T-helper 17 cell (primary cell): ENCODE measurements around the gene APC2. TPM values are rescaled to one million over a fixed set of nuclear protein-coding genes. Genes with fewer than 3 reads are reported as not detected.
A peak's percentile ranks its signal among the peaks of the same experiment; 100 is the strongest.
"Not testable (repeated sequence)": the region's sequence is repeated elsewhere in the genome, so short reads cannot be mapped to it uniquely, and the experiment has no call there.

Source experiments
- ATAC-seq: fragments of 150-1000 bp; cut with Tn5 transposase; 2 replicates; pipeline ENCODE4 v1.10.0; 2021; ENCODE audit warnings: mild to moderate bottlenecking, moderate library complexity
- DNase-seq, 3 donors: peaks; one replicate each; pipeline versions ENCODE4 v3.0.0 to v3.0.0-alpha.2; 2020 to 2021
- H3K9me3 ChIP-seq: one replicate; pipeline ENCODE4 v1.7.0; 2013; ENCODE audit warnings: low read length, mild to moderate bottlenecking; ENCODE audit not compliant: control insufficient read depth, poor library complexity, severe bottlenecking
- H3K27ac Mint-ChIP-seq: one replicate; pipeline ENCODE4 v1.8.0; 2022; ENCODE audit warnings: mild to moderate bottlenecking, moderate library complexity, mixed read lengths
- H3K27me3 Mint-ChIP-seq: one replicate; pipeline ENCODE4 v1.8.0; 2022; ENCODE audit warnings: mixed read lengths
- H3K36me3 Mint-ChIP-seq: one replicate; pipeline ENCODE4 v1.8.0; 2022; ENCODE audit warnings: low read depth, mixed read lengths
- H3K4me1 Mint-ChIP-seq: one replicate; pipeline ENCODE4 v1.8.0; 2022; ENCODE audit warnings: mild to moderate bottlenecking, mixed read lengths
- H3K4me3 Mint-ChIP-seq: one replicate; pipeline ENCODE4 v1.8.0; 2022; ENCODE audit warnings: mild to moderate bottlenecking, moderate library complexity, mixed read lengths
- total RNA-seq, 4 donors: library from RNA in 2 of 4; stranded (reverse) in 2 of 4; gene quantifications; one replicate each; pipeline ENCODE4 v1.2.3 and lab custom pipeline; 2022 to 2026

The APC2 gene
- total RNA-seq, 2 donors from 2014 or later, result 0.07 to 0.44 TPM

GRCh38 chr19:1514986-1515721 is 65.2 kb downstream of the APC2 start:
- Mint-ChIP-seq H3K27me3 (no peaks in the 10 kb centered on the region), H3K4me3 (no peak overlapping the region), H3K36me3 (no peaks in the 10 kb centered on the region), H3K4me1 (peaks cover 2% of the 10 kb centered on the region), H3K27ac (no peak overlapping the region)
- H3K9me3 ChIP-seq, result no peaks in the 10 kb centered on the region
- ATAC-seq (no peak), DNase-seq (no peak)

- H3K27me3 Mint-ChIP-seq, result no peaks in the 10 kb centered on the region
- H3K4me3 Mint-ChIP-seq, result peak overlapping the region; percentile 47
- DNase-seq (no peak), ATAC-seq (no peak)
- H3K27ac Mint-ChIP-seq, result no peak overlapping the region
- no peaks in the 10 kb centered on the region for H3K9me3 ChIP-seq
- H3K36me3 Mint-ChIP-seq, result no peaks in the 10 kb centered on the region
- peaks cover 2% of the 10 kb centered on the region for H3K4me1 Mint-ChIP-seq
These were observed 66.5 kb downstream of the APC2 start for GRCh38 chr19:1516395-1516753.

- H3K36me3 Mint-ChIP-seq, result no peaks in the 10 kb centered on the region
- H3K27ac Mint-ChIP-seq, result no peak overlapping the region
- no peaks in the 10 kb centered on the region for H3K27me3 Mint-ChIP-seq
- no peaks in the 10 kb centered on the region for H3K9me3 ChIP-seq
- peaks cover 2% of the 10 kb centered on the region for H3K4me1 Mint-ChIP-seq
- H3K4me3 Mint-ChIP-seq, result no peak overlapping the region
- no peak for ATAC-seq
- DNase-seq, result no peak
These were observed 68.5 kb downstream of the APC2 start for GRCh38 chr19:1518471-1518870.

GRCh38 chr19:1519802-1520201 is 69.9 kb downstream of the APC2 start:
- not testable (repeated sequence) for H3K4me1 Mint-ChIP-seq, ATAC-seq, H3K27me3 Mint-ChIP-seq, H3K27ac Mint-ChIP-seq, H3K9me3 ChIP-seq, H3K4me3 Mint-ChIP-seq, H3K36me3 Mint-ChIP-seq, DNase-seq

GRCh38 chr19:1520203-1520780 is 70.4 kb downstream of the APC2 start:
- no peaks in the 10 kb centered on the region for H3K9me3 ChIP-seq
- no peak overlapping the region for H3K27ac Mint-ChIP-seq
- no peak for DNase-seq
- peaks cover 11% of the 10 kb centered on the region for H3K27me3 Mint-ChIP-seq
- H3K4me1 Mint-ChIP-seq, result peaks cover 9% of the 10 kb centered on the region
- no peak for ATAC-seq
- peaks cover 8% of the 10 kb centered on the region for H3K36me3 Mint-ChIP-seq
- H3K4me3 Mint-ChIP-seq, result no peak overlapping the region

GRCh38 chr19:1521636-1522035 is 71.7 kb downstream of the APC2 start:
- ATAC-seq (no peak), DNase-seq (no peak)
- H3K4me1 Mint-ChIP-seq, result peaks cover 9% of the 10 kb centered on the region
- no peaks in the 10 kb centered on the region for H3K9me3 ChIP-seq
- no peak overlapping the region for H3K27ac Mint-ChIP-seq
- peaks cover 8% of the 10 kb centered on the region for H3K36me3 Mint-ChIP-seq
- no peak overlapping the region for H3K4me3 Mint-ChIP-seq
- H3K27me3 Mint-ChIP-seq, result peaks cover 23% of the 10 kb centered on the region

- Mint-ChIP-seq H3K27ac (no peak overlapping the region), H3K4me1 (peaks cover 9% of the 10 kb centered on the region), H3K4me3 (no peak overlapping the region), H3K36me3 (peaks cover 8% of the 10 kb centered on the region), H3K27me3 (peaks cover 26% of the 10 kb centered on the region)
- no peaks in the 10 kb centered on the region for H3K9me3 ChIP-seq
- no peak for ATAC-seq
- no peak for DNase-seq
These were observed 72.1 kb downstream of the APC2 start for GRCh38 chr19:1522061-1522460.

GRCh38 chr19:1522838-1523237 is 72.9 kb downstream of the APC2 start:
- peaks cover 9% of the 10 kb centered on the region for H3K4me1 Mint-ChIP-seq
- DNase-seq, result no peak
- no peaks in the 10 kb centered on the region for H3K9me3 ChIP-seq
- peaks cover 8% of the 10 kb centered on the region for H3K36me3 Mint-ChIP-seq
- no peak overlapping the region for H3K4me3 Mint-ChIP-seq
- no peak for ATAC-seq
- H3K27me3 Mint-ChIP-seq, result peaks cover 31% of the 10 kb centered on the region
- no peak overlapping the region for H3K27ac Mint-ChIP-seq

Other genes starting within 250 kb of the APC2 start
- gene STK11, start 244.3 kb upstream of the APC2 start, total RNA-seq, result 10 to 100 TPM; 70.0 to 70.4 TPM
- gene CBARP, start 212.1 kb upstream of the APC2 start, total RNA-seq, result not detected
- gene ATP5F1D, start 208.4 kb upstream of the APC2 start, total RNA-seq, result 100 to 1,000 TPM; 104 to 115 TPM
- gene MIDN, start 201.5 kb upstream of the APC2 start, total RNA-seq, result 100 to 1,000 TPM in 1 of 2 donors, 10 to 100 TPM in 1; 87.1 to 113 TPM
- gene CIRBP, start 180.8 kb upstream of the APC2 start, total RNA-seq, result 100 to 1,000 TPM; 460 to 474 TPM
- gene FAM174C, start 174.6 kb upstream of the APC2 start, total RNA-seq, result 10 to 100 TPM; 40.6 to 43.6 TPM
- gene EFNA2, start 164.2 kb upstream of the APC2 start, total RNA-seq, result not detected
- 10 to 100 TPM; 50.9 to 54.7 TPM for gene NDUFS7, start 66.2 kb upstream of the APC2 start, total RNA-seq
- 1 to 10 TPM; 9.0 to 9.9 TPM for gene GAMT, start 48.6 kb upstream of the APC2 start, total RNA-seq
- 100 to 1,000 TPM; 148 to 163 TPM for gene DAZAP1, start 42.5 kb upstream of the APC2 start, total RNA-seq
- gene RPS15, start 11.7 kb upstream of the APC2 start, total RNA-seq, result 1,000 to 10,000 TPM; 1,653 to 1,678 TPM
- 10 to 100 TPM; 24.3 to 29.0 TPM for gene C19orf25, start 29.1 kb downstream of the APC2 start, total RNA-seq
- 1 to 10 TPM; 3.3 to 4.5 TPM for gene PCSK4, start 40.2 kb downstream of the APC2 start, total RNA-seq
- gene REEP6, start 41.1 kb downstream of the APC2 start, total RNA-seq, result 1 to 10 TPM; 1.8 to 2.3 TPM
- gene ADAMTSL5, start 62.9 kb downstream of the APC2 start, total RNA-seq, result 1 to 10 TPM; 2.9 to 5.6 TPM
- gene PLK5, start 74.0 kb downstream of the APC2 start, total RNA-seq, result not detected
- gene MEX3D, start 118.2 kb downstream of the APC2 start, total RNA-seq, result 1 to 10 TPM; 2.7 to 3.3 TPM
- gene MBD3, start 142.7 kb downstream of the APC2 start, total RNA-seq, result 10 to 100 TPM; 37.9 to 40.6 TPM
- gene UQCR11, start 155.3 kb downstream of the APC2 start, total RNA-seq, result 100 to 1,000 TPM; 125 to 128 TPM
- 10 to 100 TPM; 46.9 to 47.4 TPM for gene TCF3, start 202.5 kb downstream of the APC2 start, total RNA-seq